ENCODE data around the gene PSEN2. TPM values are rescaled to one million over a fixed set of nuclear protein-coding genes. Genes with fewer than 3 reads are reported as not detected.
"Not testable (repeated sequence)": the region's sequence is repeated elsewhere in the genome, so short reads cannot be mapped to it uniquely, and the experiment has no call there.

PSEN2 gene
- total and polyA plus RNA-seq, 4 donors, result 24.1 to 33.9 (median 27.7) TPM

- H3K4me3 ChIP-seq (ENCODE audit: low read depth, low read length); H3K27me3 ChIP-seq (ENCODE audit: control insufficient read depth, insufficient read depth, low read length); H3K27ac ChIP-seq (ENCODE audit: low read depth, low read length); DNase-seq (ENCODE audit: low read depth in 4 of 6, low spot score in 6 of 6); H3K36me3 ChIP-seq (ENCODE audit: control insufficient read depth, insufficient read depth, low read length); H3K9me3 ChIP-seq (ENCODE audit: control insufficient read depth, insufficient read depth, low read length); H3K4me1 ChIP-seq (ENCODE audit: control insufficient read depth, insufficient read depth, low read length): not testable (repeated sequence)
- WGBS (ENCODE audit: insufficient coverage), result no CpG with 5 or more reads among the region's 1 CpG
These were observed 15.9 kb upstream of the PSEN2 start for GRCh38 chr1:226854548-226854947.

DNA sequence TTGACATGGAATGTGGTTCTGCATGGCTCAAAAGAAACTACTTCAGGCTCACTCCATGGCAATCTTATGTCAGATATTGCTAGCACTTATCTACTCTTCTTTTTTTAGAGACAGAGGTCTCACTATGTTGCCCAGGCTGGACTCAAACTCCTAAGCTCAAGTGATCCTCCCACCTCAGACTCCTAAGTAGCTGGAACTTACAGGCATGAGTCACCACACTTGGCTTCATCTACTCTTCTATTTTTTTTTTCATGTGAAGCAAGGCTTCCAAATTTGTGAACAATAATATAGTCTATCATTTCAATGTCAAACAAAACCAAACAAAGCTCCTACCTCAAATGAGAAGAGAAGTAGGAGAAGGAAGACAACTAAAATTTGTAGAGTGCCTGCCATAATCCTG is 7.5 kb upstream of the PSEN2 start:
- Histone ChIP-seq H3K36me3 (ENCODE audit: control insufficient read depth, insufficient read depth, low read length) (no peaks in the 10 kb centered on the region), H3K4me1 (ENCODE audit: control insufficient read depth, insufficient read depth, low read length) (no peaks in the 10 kb centered on the region), H3K4me3 (ENCODE audit: low read depth, low read length) (no peak overlapping the region), H3K27ac (ENCODE audit: low read depth, low read length) (no peak overlapping the region), H3K9me3 (ENCODE audit: control insufficient read depth, insufficient read depth, low read length) (no peaks in the 10 kb centered on the region), H3K27me3 (ENCODE audit: control insufficient read depth, insufficient read depth, low read length) (no peaks in the 10 kb centered on the region)
- DNase-seq (ENCODE audit: low read depth in 4 of 6, low spot score in 6 of 6), result no peak

GRCh38 chr1:226863446-226863845 is 7.0 kb upstream of the PSEN2 start:
- Histone ChIP-seq H3K4me1 (ENCODE audit: control insufficient read depth, insufficient read depth, low read length) (no peaks in the 10 kb centered on the region), H3K27me3 (ENCODE audit: control insufficient read depth, insufficient read depth, low read length) (no peaks in the 10 kb centered on the region), H3K9me3 (ENCODE audit: control insufficient read depth, insufficient read depth, low read length) (no peaks in the 10 kb centered on the region), H3K4me3 (ENCODE audit: low read depth, low read length) (no peak overlapping the region), H3K27ac (ENCODE audit: low read depth, low read length) (no peak overlapping the region), H3K36me3 (ENCODE audit: control insufficient read depth, insufficient read depth, low read length) (no peaks in the 10 kb centered on the region)
- DNase-seq (ENCODE audit: low read depth in 4 of 6, low spot score in 6 of 6), result no peak
- WGBS (ENCODE audit: insufficient coverage), result 17% methylated on average over 2 of the region's 5 CpGs

DNA sequence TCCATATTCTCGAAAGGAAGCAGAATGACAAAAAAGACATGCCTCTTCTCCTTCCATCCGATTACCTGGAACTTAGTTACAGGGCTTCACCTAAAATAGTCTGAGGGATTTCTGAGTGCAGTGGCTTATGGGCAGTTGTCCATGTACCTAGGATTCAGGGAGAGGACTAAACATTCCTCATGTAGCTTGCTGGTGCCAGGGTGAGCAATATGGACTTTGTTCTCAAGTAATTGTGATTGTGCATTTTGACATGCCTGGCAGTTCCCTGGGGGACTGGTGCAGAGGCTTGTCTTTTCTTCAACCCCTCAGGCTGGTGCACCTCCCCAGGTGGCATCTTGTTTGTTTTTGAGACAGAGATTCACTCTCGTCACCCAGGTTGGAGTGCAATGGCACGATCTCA is 6.1 kb upstream of the PSEN2 start:
- no peak for DNase-seq (ENCODE audit: low read depth in 4 of 6, low spot score in 6 of 6)
- Histone ChIP-seq H3K36me3 (ENCODE audit: control insufficient read depth, insufficient read depth, low read length) (no peaks in the 10 kb centered on the region), H3K27ac (ENCODE audit: low read depth, low read length) (no peak overlapping the region), H3K4me3 (ENCODE audit: low read depth, low read length) (no peak overlapping the region), H3K27me3 (ENCODE audit: control insufficient read depth, insufficient read depth, low read length) (no peaks in the 10 kb centered on the region), H3K4me1 (ENCODE audit: control insufficient read depth, insufficient read depth, low read length) (no peaks in the 10 kb centered on the region), H3K9me3 (ENCODE audit: control insufficient read depth, insufficient read depth, low read length) (no peaks in the 10 kb centered on the region)
- WGBS (ENCODE audit: insufficient coverage), result 80% methylated on average over 3 of the region's 4 CpGs

DNA sequence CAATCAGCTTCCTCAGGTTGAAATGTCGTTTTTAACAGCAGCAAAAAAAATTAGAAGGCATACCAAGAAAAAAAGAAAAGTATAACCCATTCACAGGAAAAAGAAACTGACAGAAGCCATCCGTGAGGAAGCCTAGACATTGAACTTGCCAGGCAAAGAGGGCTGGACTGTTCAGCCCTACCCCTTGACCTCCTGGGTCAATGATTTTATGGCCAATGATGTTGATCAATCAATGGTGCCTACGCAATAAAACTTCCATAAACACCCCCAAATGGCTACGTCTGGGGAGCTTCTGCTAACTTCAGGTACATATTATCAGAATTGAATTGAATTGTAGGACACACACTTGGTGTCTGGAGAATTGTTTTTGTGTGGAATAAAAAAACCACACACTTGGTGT is 4.8 kb upstream of the PSEN2 start:
- Histone ChIP-seq H3K27me3 (ENCODE audit: control insufficient read depth, insufficient read depth, low read length) (no peaks in the 10 kb centered on the region), H3K4me1 (ENCODE audit: control insufficient read depth, insufficient read depth, low read length) (peaks cover 4% of the 10 kb centered on the region), H3K4me3 (ENCODE audit: low read depth, low read length) (no peak overlapping the region), H3K36me3 (ENCODE audit: control insufficient read depth, insufficient read depth, low read length) (no peaks in the 10 kb centered on the region), H3K9me3 (ENCODE audit: control insufficient read depth, insufficient read depth, low read length) (no peaks in the 10 kb centered on the region), H3K27ac (ENCODE audit: low read depth, low read length) (no peak overlapping the region)
- DNase-seq (ENCODE audit: low read depth in 4 of 6, low spot score in 6 of 6), result no peak
- WGBS (ENCODE audit: insufficient coverage), result no CpG with 5 or more reads among the region's 4 CpGs

DNA sequence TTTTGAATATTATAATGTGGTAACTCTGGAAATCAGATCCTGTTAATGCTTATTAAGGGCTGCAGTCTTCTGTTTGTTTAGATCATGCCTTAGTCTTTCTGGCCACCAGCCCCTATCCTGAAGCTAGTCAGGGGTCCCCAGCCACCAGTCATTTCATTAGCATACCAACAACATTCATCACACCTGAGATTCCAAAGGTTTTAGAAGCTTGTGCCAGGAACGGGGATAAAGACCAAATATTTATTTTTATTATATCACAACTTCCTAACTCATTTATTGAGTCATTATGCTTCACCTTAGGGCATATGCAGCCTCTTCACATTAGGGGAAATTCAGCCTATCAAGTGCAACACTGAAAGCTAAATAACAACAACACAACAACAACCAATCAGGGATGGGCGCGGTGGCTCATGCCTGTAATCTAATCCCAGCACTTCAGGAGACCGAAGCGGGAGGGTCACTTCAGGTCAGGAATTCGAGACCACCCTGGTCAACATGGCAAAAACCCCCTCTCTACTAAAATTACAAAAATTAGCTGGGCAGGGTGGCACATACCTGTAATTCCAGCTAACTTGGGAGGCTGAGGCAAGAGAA is 2.9 kb upstream of the PSEN2 start:
- Histone ChIP-seq H3K27me3 (ENCODE audit: control insufficient read depth, insufficient read depth, low read length) (no peaks in the 10 kb centered on the region), H3K36me3 (ENCODE audit: control insufficient read depth, insufficient read depth, low read length) (no peaks in the 10 kb centered on the region)
- WGBS (ENCODE audit: insufficient coverage), result 100% methylated on average over 2 of the region's 6 CpGs

GRCh38 chr1:226868726-226869125 is 1.7 kb upstream of the PSEN2 start:
- Histone ChIP-seq H3K27ac (ENCODE audit: low read depth, low read length) (no peak overlapping the region), H3K36me3 (ENCODE audit: control insufficient read depth, insufficient read depth, low read length) (no peaks in the 10 kb centered on the region), H3K27me3 (ENCODE audit: control insufficient read depth, insufficient read depth, low read length) (no peaks in the 10 kb centered on the region), H3K4me1 (ENCODE audit: control insufficient read depth, insufficient read depth, low read length) (peaks cover 17% of the 10 kb centered on the region), H3K9me3 (ENCODE audit: control insufficient read depth, insufficient read depth, low read length) (no peaks in the 10 kb centered on the region), H3K4me3 (ENCODE audit: low read depth, low read length) (no peak overlapping the region)
- no CpG with 5 or more reads among the region's 1 CpG for WGBS (ENCODE audit: insufficient coverage)
- DNase-seq (ENCODE audit: low read depth in 4 of 6, low spot score in 6 of 6), result no peak

More for the DNA sequence above, 2.9 kb upstream of the PSEN2 start:
- Histone ChIP-seq H3K4me1 (ENCODE audit: control insufficient read depth, insufficient read depth, low read length) (peaks cover 17% of the 10 kb centered on the region), H3K4me3 (ENCODE audit: low read depth, low read length) (no peak overlapping the region), H3K27ac (ENCODE audit: low read depth, low read length) (no peak overlapping the region), H3K9me3 (ENCODE audit: control insufficient read depth, insufficient read depth, low read length) (no peaks in the 10 kb centered on the region)
- DNase-seq (ENCODE audit: low read depth in 4 of 6, low spot score in 6 of 6), result no peak

- no peak overlapping the region for H3K27ac ChIP-seq (ENCODE audit: low read depth, low read length)
- 13% methylated on average over 6 of the region's 7 CpGs for WGBS (ENCODE audit: insufficient coverage)
These were observed 403 bp upstream of the PSEN2 start for GRCh38 chr1:226870026-226870400.

GRCh38 chr1:226871636-226872327 is 1.4 kb downstream of the PSEN2 start:
- no peaks in the 10 kb centered on the region for H3K27me3 ChIP-seq (ENCODE audit: control insufficient read depth, insufficient read depth, low read length)
- 86% methylated on average over 9 of the region's 14 CpGs for WGBS (ENCODE audit: insufficient coverage)
- peak overlapping the region; percentile 58 for H3K4me3 ChIP-seq (ENCODE audit: low read depth, low read length)
- H3K36me3 ChIP-seq (ENCODE audit: control insufficient read depth, insufficient read depth, low read length), result peaks cover 3% of the 10 kb centered on the region
- H3K9me3 ChIP-seq (ENCODE audit: control insufficient read depth, insufficient read depth, low read length), result no peaks in the 10 kb centered on the region
- H3K4me1 ChIP-seq (ENCODE audit: control insufficient read depth, insufficient read depth, low read length), result peaks cover 29% of the 10 kb centered on the region
- no peak for DNase-seq (ENCODE audit: low read depth in 4 of 6, low spot score in 6 of 6)
- no peak overlapping the region for H3K27ac ChIP-seq (ENCODE audit: low read depth, low read length)

More at GRCh38 chr1:226870026-226870400, 403 bp upstream of the PSEN2 start:
- peak in 1 of 6 donors; percentile 12 for DNase-seq (ENCODE audit: low read depth in 4 of 6, low spot score in 6 of 6)
- peaks cover 27% of the 10 kb centered on the region for H3K4me1 ChIP-seq (ENCODE audit: control insufficient read depth, insufficient read depth, low read length)
- no peaks in the 10 kb centered on the region for H3K27me3 ChIP-seq (ENCODE audit: control insufficient read depth, insufficient read depth, low read length)
- H3K4me3 ChIP-seq (ENCODE audit: low read depth, low read length), result peak overlapping the region; percentile 29
- H3K9me3 ChIP-seq (ENCODE audit: control insufficient read depth, insufficient read depth, low read length), result no peaks in the 10 kb centered on the region
- H3K36me3 ChIP-seq (ENCODE audit: control insufficient read depth, insufficient read depth, low read length), result peaks cover 3% of the 10 kb centered on the region

GRCh38 chr1:226872437-226872836 is 2.0 kb downstream of the PSEN2 start:
- Histone ChIP-seq H3K27ac (ENCODE audit: low read depth, low read length) (no peak overlapping the region), H3K4me1 (ENCODE audit: control insufficient read depth, insufficient read depth, low read length) (peaks cover 29% of the 10 kb centered on the region), H3K27me3 (ENCODE audit: control insufficient read depth, insufficient read depth, low read length) (no peaks in the 10 kb centered on the region), H3K4me3 (ENCODE audit: low read depth, low read length) (no peak overlapping the region), H3K9me3 (ENCODE audit: control insufficient read depth, insufficient read depth, low read length) (no peaks in the 10 kb centered on the region), H3K36me3 (ENCODE audit: control insufficient read depth, insufficient read depth, low read length) (peaks cover 3% of the 10 kb centered on the region)
- 88% methylated on average over 7 of the region's 7 CpGs for WGBS (ENCODE audit: insufficient coverage)
- peak in 1 of 6 donors; percentile 31 for DNase-seq (ENCODE audit: low read depth in 4 of 6, low spot score in 6 of 6)

Measured in spinal cord (tissue), 10 donors.